GM23338 (cell line): Measurements from ENCODE around the gene TBC1D7. TPM values are rescaled to one million over a fixed set of nuclear protein-coding genes. Genes with fewer than 3 reads are reported as not detected.

Experiments
- ATAC-seq: fragments of 200-7000 bp; cut with Tn5 transposase; 3 replicates; pipeline ENCODE4 v1.9.1; 2020
- DNase-seq: peaks from one replicate; pipeline ENCODE4 v3.0.0-alpha.2; 2015; ENCODE audit warnings: low spot score
- H2AFZ ChIP-seq: fragments of 200-600 bp; sonication (generic); 2 replicates; pipeline ENCODE4 v1.8.0; 2016; ENCODE audit warnings: antibody characterized with exemption, mild to moderate bottlenecking, moderate library complexity
- H3F3A ChIP-seq: fragments of 200-600 bp; sonication (generic); replicated peaks from 2 replicates; pipeline ENCODE4 v1.8.0; 2017; ENCODE audit warnings: antibody characterized with exemption, mixed run types, low read depth
- H3K27ac ChIP-seq: fragments of 200-600 bp; sonication (generic); 2 replicates; pipeline ENCODE4 v1.6.1; 2016; ENCODE audit warnings: low read depth
- H3K27me3 ChIP-seq: fragments of 200-600 bp; sonication (generic); 2 replicates; pipeline ENCODE4 v1.8.0; 2016; ENCODE audit warnings: mild to moderate bottlenecking, mixed run types, moderate library complexity; ENCODE audit not compliant: insufficient read depth
- H3K36me3 ChIP-seq: fragments of 200-600 bp; sonication (generic); 2 replicates; pipeline ENCODE4 v1.8.0; 2016; ENCODE audit warnings: mild to moderate bottlenecking; ENCODE audit not compliant: insufficient read depth
- H3K4me1 ChIP-seq: fragments of 200-600 bp; sonication (generic); 2 replicates; pipeline ENCODE4 v1.8.0; 2016; ENCODE audit warnings: mild to moderate bottlenecking, moderate library complexity; ENCODE audit not compliant: insufficient read depth
- H3K4me2 ChIP-seq: fragments of 200-600 bp; sonication (generic); 2 replicates; pipeline ENCODE4 v1.7.1; 2017; ENCODE audit warnings: mixed run types
- H3K4me3 ChIP-seq: fragments of 200-600 bp; sonication (generic); 2 replicates; pipeline ENCODE4 v1.6.1; 2016; ENCODE audit warnings: mixed run types
- H3K79me2 ChIP-seq: fragments of 200-600 bp; sonication (generic); replicated peaks from 2 replicates; pipeline ENCODE4 v1.8.0; 2017; ENCODE audit warnings: mild to moderate bottlenecking; ENCODE audit not compliant: insufficient read depth
- H3K9me2 ChIP-seq: fragments of 200-600 bp; sonication (generic); 2 replicates; pipeline ENCODE4 v1.8.0; 2017; ENCODE audit not compliant: insufficient read depth
- H4K20me1 ChIP-seq: fragments of 200-600 bp; sonication (generic); replicated peaks from 2 replicates; pipeline ENCODE4 v1.8.0; 2017; ENCODE audit warnings: mild to moderate bottlenecking; ENCODE audit not compliant: insufficient read depth
- H3K27ac Mint-ChIP-seq: 2 replicates; pipeline ENCODE4 v1.8.0; 2020; ENCODE audit warnings: inconsistent platforms, mild to moderate bottlenecking, moderate library complexity, mixed read lengths
- H3K27me3 Mint-ChIP-seq: 3 replicates; pipeline ENCODE4 v1.8.0; 2022; ENCODE audit warnings: low read depth, mild to moderate bottlenecking, moderate library complexity, mixed read lengths, inconsistent platforms; ENCODE audit not compliant: insufficient read depth, poor library complexity
- H3K36me3 Mint-ChIP-seq: 3 replicates; pipeline ENCODE4 v1.8.0; 2021; ENCODE audit warnings: low read depth, mild to moderate bottlenecking, inconsistent platforms, moderate library complexity, mixed read lengths
- H3K4me1 Mint-ChIP-seq: 3 replicates; pipeline ENCODE4 v1.8.0; 2020; ENCODE audit warnings: mild to moderate bottlenecking, inconsistent platforms, mixed read lengths
- H3K4me3 Mint-ChIP-seq: 3 replicates; pipeline ENCODE4 v1.8.0; 2021; ENCODE audit warnings: moderate library complexity, mild to moderate bottlenecking, inconsistent platforms, mixed read lengths
- H3K9me3 Mint-ChIP-seq: 3 replicates; pipeline ENCODE4 v1.8.0; 2020; ENCODE audit warnings: moderate library complexity, mild to moderate bottlenecking, inconsistent platforms, mixed read lengths
- CREB1 ChIP-seq: fragments of 250-450 bp; sonication (Bioruptor Pico); IDR thresholded peaks from 2 replicates; pipeline ENCODE4 v1.5.0; 2020; ENCODE audit warnings: low read depth, mild to moderate bottlenecking, moderate library complexity
- CTCF ChIP-seq, 2 experiments: fragments of 200-600 bp in 1 of 2; sonication (generic) in 1 of 2; conservative IDR thresholded peaks; 2 replicates each; pipeline versions ENCODE4 v1.5.1 to v1.6.1; 2016 to 2017; ENCODE audit warnings: antibody characterized with exemption in 2 of 2, low read depth in 2 of 2, mild to moderate bottlenecking in 2 of 2, moderate library complexity in 1 of 2
- ETS1 ChIP-seq: IDR thresholded peaks from 2 replicates; pipeline ENCODE4 v1.6.1; 2016; ENCODE audit warnings: antibody characterized with exemption
- POLR2AphosphoS5 ChIP-seq: IDR thresholded peaks from 2 replicates; pipeline ENCODE4 v1.6.1; 2016; ENCODE audit warnings: antibody characterized with exemption, low read depth
- ZNF114 ChIP-seq: fragments of 250-450 bp; sonication (Bioruptor Pico); IDR thresholded peaks from 2 replicates; pipeline ENCODE4 v1.5.0; 2020; ENCODE audit warnings: mild to moderate bottlenecking, moderate library complexity
- ZNF331 ChIP-seq: fragments of 250-450 bp; sonication (Bioruptor Pico); IDR thresholded peaks from 2 replicates; pipeline ENCODE4 v1.5.0; 2020; ENCODE audit warnings: low read depth, mild to moderate bottlenecking, moderate library complexity
- ZNF462 ChIP-seq: fragments of 250-450 bp; sonication (Bioruptor Pico); IDR thresholded peaks from 2 replicates; pipeline ENCODE4 v1.5.0; 2020; ENCODE audit warnings: mild to moderate bottlenecking, moderate library complexity
- polyA plus RNA-seq: library from polyadenylated mRNA; unstranded; fragments of >200 nt; fragmentation: Nextera tagmentation; extraction: Ambion mirVana; gene quantifications from 2 replicates; pipeline ENCODE4 v1.2.1, GENCODE V29; 2016
- total RNA-seq: library from RNA; depleted of rRNA; stranded (reverse); fragments of >200 nt; shearing (Covaris generic); gene quantifications from 2 replicates; pipeline ENCODE4 v1.2.3, GENCODE V29; 2014

The TBC1D7 gene
- total and polyA plus RNA-seq, 2 experiments from 2014 or later: 62.0 to 70.4 TPM

- Histone ChIP-seq H3K79me2 (no peaks in the 10 kb centered on the region), H3K4me2 (no peak overlapping the region), H3K4me1 (peaks cover 34% of the 10 kb centered on the region), H3K9me2 (no peaks in the 10 kb centered on the region; the same call in 1 of the 2 replicates), H3K27ac (peak overlapping the region; percentile 68; the same call in 1 of the 2 replicates), H2AFZ (no peak overlapping the region), H3F3A (no peaks in the 10 kb centered on the region), H3K36me3 (no peaks in the 10 kb centered on the region), H3K4me3 (no peak overlapping the region), H3K27me3 (no peaks in the 10 kb centered on the region), H4K20me1 (no peaks in the 10 kb centered on the region; the same call in 1 of the 2 replicates)
- DNase-seq: no peak
- no peak overlapping the region for H3K27ac Mint-ChIP-seq
- peaks cover 43% of the 10 kb centered on the region for H3K4me1 Mint-ChIP-seq
- no peak for ATAC-seq
- TF ChIP-seq ZNF462 (CRISPR knock-in tag) (no peak), POLR2AphosphoS5 (no peak), CTCF (conservative IDR thresholded peaks at IDR 0.05; ENCODE audit: low read depth in 2 of 2) (0 out of 4 replicates have a peak, but pooled peaks of 1 of the 2 experiments have one; percentile 13), CREB1 (no peak), ZNF114 (CRISPR knock-in tag) (no peak), ZNF331 (CRISPR knock-in tag) (no peak), ETS1 (no peak)
- H3K27me3 Mint-ChIP-seq: peaks cover 2% of the 10 kb centered on the region
- H3K9me3 Mint-ChIP-seq: no peaks in the 10 kb centered on the region
- no peak overlapping the region for H3K4me3 Mint-ChIP-seq
- no peaks in the 10 kb centered on the region for H3K36me3 Mint-ChIP-seq
Observed at GRCh38 chr6:13358511-13358910, 30.2 kb upstream of the TBC1D7 start.
